ENCODE measurements around the gene CEP170B.
"Not testable (repeated sequence)": the region's sequence is repeated elsewhere in the genome, so short reads cannot be mapped to it uniquely, and the experiment has no call there.

CEP170B gene

GRCh38 chr14:104843006-104843405 is 22.1 kb upstream of the CEP170B start:
- DNase-seq (ENCODE audit: low read depth, low spot score), result no peak
- no peak overlapping the region for H3K4me3 ChIP-seq (ENCODE audit: low read length)

- no peak overlapping the region for H3K4me3 ChIP-seq (ENCODE audit: low read length)
- no peak for DNase-seq (ENCODE audit: low read depth, low spot score)
Observed at GRCh38 chr14:104843442-104844305, 21.4 kb upstream of the CEP170B start.

GRCh38 chr14:104844306-104845032 is 20.6 kb upstream of the CEP170B start:
- H3K4me3 ChIP-seq (ENCODE audit: low read length), result no peak overlapping the region
- no peak for DNase-seq (ENCODE audit: low read depth, low spot score)

- no peak for DNase-seq (ENCODE audit: low read depth, low spot score)
- no peak overlapping the region for H3K4me3 ChIP-seq (ENCODE audit: low read length)
Observed at GRCh38 chr14:104845033-104845666, 19.9 kb upstream of the CEP170B start.

- no peak overlapping the region for H3K4me3 ChIP-seq (ENCODE audit: low read length)
- no peak for DNase-seq (ENCODE audit: low read depth, low spot score)
Observed at GRCh38 chr14:104845834-104846441, 19.1 kb upstream of the CEP170B start.

- no peak for DNase-seq (ENCODE audit: low read depth, low spot score)
Observed at GRCh38 chr14:104852280-104852663, 12.8 kb upstream of the CEP170B start.

GRCh38 chr14:104855532-104856090 is 9.5 kb upstream of the CEP170B start:
- no peak overlapping the region for H3K4me3 ChIP-seq (ENCODE audit: low read length)
- DNase-seq (ENCODE audit: low read depth, low spot score), result no peak

More at GRCh38 chr14:104852280-104852663, 12.8 kb upstream of the CEP170B start:
- H3K4me3 ChIP-seq (ENCODE audit: low read length), result no peak overlapping the region

- no peak overlapping the region for H3K4me3 ChIP-seq (ENCODE audit: low read length)
- no peak for DNase-seq (ENCODE audit: low read depth, low spot score)
Observed at GRCh38 chr14:104856157-104856868, 8.8 kb upstream of the CEP170B start.

- DNase-seq (ENCODE audit: low read depth, low spot score), result no peak
- no peak overlapping the region for H3K4me3 ChIP-seq (ENCODE audit: low read length)
Observed at GRCh38 chr14:104856869-104857860, 7.9 kb upstream of the CEP170B start.

GRCh38 chr14:104857931-104858330 is 7.1 kb upstream of the CEP170B start:
- H3K4me3 ChIP-seq (ENCODE audit: low read length); DNase-seq (ENCODE audit: low read depth, low spot score): not testable (repeated sequence)

- H3K4me3 ChIP-seq (ENCODE audit: low read length), result no peak overlapping the region
- DNase-seq (ENCODE audit: low read depth, low spot score), result no peak
Observed at GRCh38 chr14:104858811-104859426, 6.1 kb upstream of the CEP170B start.

GRCh38 chr14:104859900-104860299 is 5.2 kb upstream of the CEP170B start:
- no peak for DNase-seq (ENCODE audit: low read depth, low spot score)
- H3K4me3 ChIP-seq (ENCODE audit: low read length), result no peak overlapping the region

GRCh38 chr14:104860414-104860813 is 4.7 kb upstream of the CEP170B start:
- H3K4me3 ChIP-seq (ENCODE audit: low read length), result no peak overlapping the region
- no peak for DNase-seq (ENCODE audit: low read depth, low spot score)

- DNase-seq (ENCODE audit: low read depth, low spot score), result no peak
- no peak overlapping the region for H3K4me3 ChIP-seq (ENCODE audit: low read length)
Observed at GRCh38 chr14:104863131-104863862, 1.8 kb upstream of the CEP170B start.

GRCh38 chr14:104863923-104864266 is 1.2 kb upstream of the CEP170B start:
- no peak overlapping the region for H3K4me3 ChIP-seq (ENCODE audit: low read length)

GRCh38 chr14:104864267-104865080 is 594 bp upstream of the CEP170B start:
- peak overlapping the region; percentile 27; the same call in 1 of the 2 replicates for H3K4me3 ChIP-seq (ENCODE audit: low read length)
- DNase-seq (ENCODE audit: low read depth, low spot score), result no peak

More at GRCh38 chr14:104863923-104864266, 1.2 kb upstream of the CEP170B start:
- DNase-seq (ENCODE audit: low read depth, low spot score), result no peak

All from Jurkat, Clone E6-1 (cell line).